ENCODE measurements around the gene TADA2A. TPM values are rescaled to one million over a fixed set of nuclear protein-coding genes. Genes with fewer than 3 reads are reported as not detected.

Gene TADA2A
- total RNA-seq, 4 donors from 2014 or later, result 10.5 to 39.3 (median 16.1) TPM

DNA sequence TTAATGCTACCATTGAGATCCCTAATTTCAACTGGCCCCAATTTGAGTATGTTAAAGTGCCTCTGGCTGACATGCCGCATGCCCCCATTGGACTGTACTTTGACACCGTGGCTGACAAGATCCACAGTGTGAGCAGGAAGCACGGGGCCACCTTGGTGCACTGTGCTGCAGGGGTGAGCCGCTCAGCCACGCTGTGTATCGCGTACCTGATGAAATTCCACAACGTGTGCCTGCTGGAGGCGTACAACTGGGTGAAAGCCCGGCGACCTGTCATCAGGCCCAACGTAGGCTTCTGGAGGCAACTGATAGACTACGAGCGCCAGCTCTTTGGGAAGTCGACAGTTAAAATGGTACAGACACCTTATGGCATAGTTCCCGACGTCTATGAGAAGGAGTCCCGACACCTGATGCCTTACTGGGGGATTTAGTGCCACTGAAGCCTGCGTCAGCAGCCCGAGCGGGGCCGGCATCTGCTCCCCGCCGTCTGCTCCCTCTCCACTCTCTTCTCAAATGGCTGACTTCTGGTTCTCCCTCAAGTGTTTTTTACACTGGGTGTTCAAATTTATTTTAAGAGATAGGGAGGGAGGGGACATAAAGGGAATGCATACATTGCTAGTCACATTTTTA is 105.9 kb downstream of the TADA2A start:
- Histone ChIP-seq H3K4me3 (no peak overlapping the region), H3K27me3 (no peaks in the 10 kb centered on the region), H3K9me3 (no peaks in the 10 kb centered on the region), H3K36me3 (peaks cover 58% of the 10 kb centered on the region), H3K4me1 (no peaks in the 10 kb centered on the region), H3K27ac (no peak overlapping the region)
- WGBS, result 70% methylated on average over 17 of the region's 24 CpGs
- no peak for DNase-seq (ENCODE audit: low spot score in 2 of 2)
- TF ChIP-seq CTCF (IDR thresholded peaks at IDR 0.05) (no peak), POLR2AphosphoS5 (IDR thresholded peaks at IDR 0.05) (no peak), POLR2A (IDR thresholded peaks at IDR 0.05) (no peak), EP300 (IDR thresholded peaks at IDR 0.05) (no peak)

- peaks cover 66% of the 10 kb centered on the region for H3K36me3 ChIP-seq
- H3K4me1 ChIP-seq, result no peaks in the 10 kb centered on the region
- WGBS, result 69% methylated on average over 10 of the region's 10 CpGs
- no peak overlapping the region for H3K4me3 ChIP-seq
- H3K27me3 ChIP-seq, result no peaks in the 10 kb centered on the region
- no peak overlapping the region for H3K27ac ChIP-seq
- DNase-seq (ENCODE audit: low spot score in 2 of 2), result no peak
- TF ChIP-seq POLR2A (IDR thresholded peaks at IDR 0.05), result no peak
- no peak for TF ChIP-seq POLR2AphosphoS5 (IDR thresholded peaks at IDR 0.05)
- no peak for TF ChIP-seq EP300 (IDR thresholded peaks at IDR 0.05)
- no peak for TF ChIP-seq CTCF (IDR thresholded peaks at IDR 0.05)
- no peaks in the 10 kb centered on the region for H3K9me3 ChIP-seq
Observed at GRCh38 chr17:37513711-37514110, 107.0 kb downstream of the TADA2A start.

GRCh38 chr17:37516127-37516571 is 109.5 kb downstream of the TADA2A start:
- H3K9me3 ChIP-seq, result no peaks in the 10 kb centered on the region
- H3K27me3 ChIP-seq, result no peaks in the 10 kb centered on the region
- no peak overlapping the region for H3K27ac ChIP-seq
- TF ChIP-seq POLR2A (IDR thresholded peaks at IDR 0.05) (no peak), EP300 (IDR thresholded peaks at IDR 0.05) (no peak), POLR2AphosphoS5 (IDR thresholded peaks at IDR 0.05) (no peak), CTCF (IDR thresholded peaks at IDR 0.05) (no peak)
- H3K4me3 ChIP-seq, result no peak overlapping the region
- peaks cover 83% of the 10 kb centered on the region for H3K36me3 ChIP-seq
- H3K4me1 ChIP-seq, result no peaks in the 10 kb centered on the region
- WGBS, result 74% methylated on average over 6 of the region's 6 CpGs
- DNase-seq (ENCODE audit: low spot score in 2 of 2), result no peak

DNA sequence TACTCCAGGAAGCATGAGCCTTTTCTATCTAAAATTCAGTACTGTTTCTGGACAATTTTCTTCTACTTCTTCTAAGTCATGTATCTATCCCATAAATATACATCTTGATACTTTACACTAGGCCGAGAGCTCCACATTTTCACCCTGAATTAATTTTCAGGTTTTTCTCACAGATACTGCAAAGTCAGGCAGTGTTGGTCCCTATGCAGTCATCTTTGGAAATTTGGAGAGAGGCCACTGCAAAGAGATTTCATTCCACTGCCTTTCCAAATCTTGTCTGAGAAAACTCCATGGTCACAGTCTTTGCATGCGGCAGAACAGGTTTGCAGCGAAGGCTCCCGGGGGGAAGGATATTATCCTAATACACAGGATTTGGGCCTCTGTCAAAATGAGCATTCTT is 111.2 kb downstream of the TADA2A start:
- no peak for DNase-seq (ENCODE audit: low spot score in 2 of 2)
- WGBS, result 75% methylated on average over 4 of the region's 4 CpGs
- peaks cover 75% of the 10 kb centered on the region for H3K36me3 ChIP-seq
- no peaks in the 10 kb centered on the region for H3K4me1 ChIP-seq
- no peak overlapping the region for H3K27ac ChIP-seq
- no peak overlapping the region for H3K4me3 ChIP-seq
- TF ChIP-seq POLR2A (IDR thresholded peaks at IDR 0.05), result no peak
- no peaks in the 10 kb centered on the region for H3K9me3 ChIP-seq
- H3K27me3 ChIP-seq, result no peaks in the 10 kb centered on the region

- no peak overlapping the region for H3K4me3 ChIP-seq
- no peaks in the 10 kb centered on the region for H3K27me3 ChIP-seq
- H3K36me3 ChIP-seq, result peaks cover 77% of the 10 kb centered on the region
- DNase-seq (ENCODE audit: low spot score in 2 of 2), result no peak
- H3K9me3 ChIP-seq, result no peaks in the 10 kb centered on the region
- no peak overlapping the region for H3K27ac ChIP-seq
- 73% methylated on average over 8 of the region's 8 CpGs for WGBS
- TF ChIP-seq POLR2A (IDR thresholded peaks at IDR 0.05) (no peak), EP300 (IDR thresholded peaks at IDR 0.05) (no peak), CTCF (IDR thresholded peaks at IDR 0.05) (no peak), POLR2AphosphoS5 (IDR thresholded peaks at IDR 0.05) (no peak)
- no peaks in the 10 kb centered on the region for H3K4me1 ChIP-seq
Observed at GRCh38 chr17:37518826-37519225, 112.1 kb downstream of the TADA2A start.

All from suprapubic skin (tissue), 4 donors.